ENCODE results near the gene ANKRD35. TPM values are rescaled to one million over a fixed set of nuclear protein-coding genes. Genes with fewer than 3 reads are reported as not detected.
A peak's percentile ranks its signal among the peaks of the same experiment; 100 is the strongest.

Gene ANKRD35
- total and polyA plus RNA-seq, 12 donors, result 0.28 to 2.1 (median 0.56) TPM

DNA sequence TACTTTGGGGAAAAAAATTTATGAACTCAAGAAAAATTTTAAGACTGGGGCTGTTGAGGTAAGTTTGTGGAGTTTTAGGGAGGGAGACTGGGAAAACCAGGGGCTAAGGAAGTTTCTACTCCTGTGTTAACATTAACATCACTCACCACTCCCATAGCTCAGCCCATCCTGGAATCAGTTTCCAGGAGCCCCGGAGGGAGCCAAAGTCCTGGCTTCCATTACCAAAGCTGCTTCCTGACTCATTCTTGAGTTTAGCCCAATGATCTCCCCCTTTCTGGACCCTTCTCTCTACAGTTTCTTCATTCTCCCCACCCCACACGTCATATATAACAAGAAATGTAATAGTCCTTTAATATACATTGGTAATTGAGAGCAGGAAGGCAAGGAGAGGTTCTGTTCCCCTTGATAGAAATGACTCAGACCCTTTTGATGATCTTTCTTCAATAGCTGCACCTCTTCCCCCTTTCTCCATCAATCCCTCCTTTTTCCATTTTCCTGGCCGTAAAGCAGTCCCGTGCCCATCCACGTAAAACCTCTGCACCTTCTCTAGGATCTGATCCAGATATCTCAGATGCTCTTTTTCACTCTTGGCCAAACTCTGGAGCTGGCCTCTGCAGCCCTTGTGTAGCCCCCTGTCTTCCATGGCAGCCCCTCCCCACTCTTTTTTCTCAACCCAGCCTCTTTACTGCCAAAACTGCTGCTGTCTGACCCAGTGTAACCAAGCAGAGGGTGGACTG is 22.2 kb downstream of the ANKRD35 start:
- DNase-seq (no peak), ATAC-seq (no peak)
- Histone ChIP-seq H3K27me3 (no peaks in the 10 kb centered on the region), H3K9me3 (no peaks in the 10 kb centered on the region), H3K4me1 (peaks cover 2 to 7% (median 5%) of the 10 kb centered on the region in 9 donors), H3K4me3 (no peak overlapping the region), H3K36me3 (peaks cover 0 to 8% (median 0%) of the 10 kb centered on the region in 9 donors), H3K27ac (no peak overlapping the region)
- TF ChIP-seq, protein P1, sequence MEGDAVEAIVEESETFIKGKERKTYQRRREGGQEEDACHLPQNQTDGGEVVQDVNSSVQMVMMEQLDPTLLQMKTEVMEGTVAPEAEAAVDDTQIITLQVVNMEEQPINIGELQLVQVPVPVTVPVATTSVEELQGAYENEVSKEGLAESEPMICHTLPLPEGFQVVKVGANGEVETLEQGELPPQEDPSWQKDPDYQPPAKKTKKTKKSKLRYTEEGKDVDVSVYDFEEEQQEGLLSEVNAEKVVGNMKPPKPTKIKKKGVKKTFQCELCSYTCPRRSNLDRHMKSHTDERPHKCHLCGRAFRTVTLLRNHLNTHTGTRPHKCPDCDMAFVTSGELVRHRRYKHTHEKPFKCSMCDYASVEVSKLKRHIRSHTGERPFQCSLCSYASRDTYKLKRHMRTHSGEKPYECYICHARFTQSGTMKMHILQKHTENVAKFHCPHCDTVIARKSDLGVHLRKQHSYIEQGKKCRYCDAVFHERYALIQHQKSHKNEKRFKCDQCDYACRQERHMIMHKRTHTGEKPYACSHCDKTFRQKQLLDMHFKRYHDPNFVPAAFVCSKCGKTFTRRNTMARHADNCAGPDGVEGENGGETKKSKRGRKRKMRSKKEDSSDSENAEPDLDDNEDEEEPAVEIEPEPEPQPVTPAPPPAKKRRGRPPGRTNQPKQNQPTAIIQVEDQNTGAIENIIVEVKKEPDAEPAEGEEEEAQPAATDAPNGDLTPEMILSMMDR (IDR thresholded peaks at IDR 0.05), result no peak
- intact Hi-C loops (cut with DNase I), result no loop called here
- 72 to 79% methylated on average over 5 of the region's 5 CpGs for WGBS, 2 donors

DNA sequence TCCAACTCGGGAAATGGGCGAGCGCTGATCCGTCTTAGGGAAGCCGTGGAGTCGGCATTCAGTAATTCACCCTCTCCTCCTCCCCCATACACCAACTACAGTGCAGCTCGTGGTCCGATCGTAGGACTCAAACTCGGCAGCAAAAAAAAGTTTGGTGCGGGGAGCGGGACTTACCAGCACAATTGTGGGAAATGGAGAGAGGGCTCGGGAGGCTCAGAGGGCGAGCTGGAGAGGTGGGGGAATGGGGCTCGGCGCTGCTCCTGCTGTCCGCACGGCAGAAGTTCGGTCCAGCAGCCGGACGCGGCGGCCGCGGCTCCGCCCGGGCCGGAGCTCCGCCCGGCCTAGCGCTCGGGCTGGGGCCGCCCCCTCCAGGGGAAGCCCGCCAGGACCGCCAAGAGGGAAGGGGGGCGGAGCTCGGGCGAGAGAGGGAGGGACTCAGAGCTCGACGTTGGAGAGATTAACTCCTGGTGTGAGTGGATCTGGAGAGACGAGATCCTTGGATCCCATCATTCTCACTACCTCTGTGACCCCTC is 26.1 kb downstream of the ANKRD35 start:
- DNase-seq (peak; percentile 93 to 94), ATAC-seq (peak; percentile 86 to 93 (median 91))
- peaks cover 8 to 22% (median 17%) of the 10 kb centered on the region in 9 donors for H3K4me1 ChIP-seq
- H3K36me3 ChIP-seq, result peaks cover 0 to 24% (median 17%) of the 10 kb centered on the region in 9 donors
- peak overlapping the region; percentile 82 to 91 (median 89) for H3K27ac ChIP-seq
- intact Hi-C loops (cut with DNase I), result loop anchor here in 4 of 10 donors (2.0 to 5.0 kb wide), 6 partner anchors 33 to 113 kb away; partner anchors contain the start of genes ITGA10 (in 2 of the 4), PEX11B (in 1 of the 4), POLR3C (in 1 of the 4) and RNF115 (in 1 of the 4)
- H3K9me3 ChIP-seq, result no peaks in the 10 kb centered on the region
- TF ChIP-seq, protein P1 (IDR thresholded peaks at IDR 0.05), result peak in 3 of 9 donors; percentile 26 to 32 (median 28)
- peak overlapping the region; percentile 61 to 89 (median 83) for H3K4me3 ChIP-seq
- no peaks in the 10 kb centered on the region for H3K27me3 ChIP-seq
- 0 to 1% methylated on average over 41 of the region's 41 CpGs for whole genome bisulfite sequencing, 2 donors

DNA sequence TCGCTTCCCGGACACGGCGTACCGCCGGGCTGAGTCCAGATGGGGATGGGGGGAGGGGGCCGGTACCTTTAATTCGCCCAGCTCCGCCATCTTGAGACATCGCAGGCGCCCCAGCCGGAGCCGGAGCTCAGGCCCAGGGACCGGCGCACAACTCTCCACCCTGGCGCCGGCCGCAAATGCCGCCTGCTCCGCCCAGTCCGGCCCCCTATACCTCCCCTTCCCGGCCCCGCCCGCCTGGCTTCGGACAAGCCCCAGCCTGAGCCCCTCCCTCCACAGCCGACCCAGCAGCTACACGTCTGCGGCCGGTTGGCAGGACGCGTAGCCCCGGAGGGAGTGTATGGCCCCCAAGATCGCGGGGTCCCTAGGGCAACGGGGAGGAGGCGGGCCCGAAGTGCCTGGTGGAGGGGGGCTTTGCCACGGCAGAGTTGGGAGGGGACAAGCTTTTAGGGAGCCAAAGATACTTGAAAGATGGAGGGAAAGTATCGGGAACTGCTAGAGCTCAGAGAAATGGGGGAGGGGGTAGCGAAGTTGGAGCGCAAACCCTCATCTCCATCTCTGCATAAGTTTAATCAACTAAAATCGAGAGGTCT is 26.7 kb downstream of the ANKRD35 start, which contains the start of gene PIAS3:
Gene PIAS3, minus strand, starts transcription at position 181 of the 590 bp plus-strand sequence. Its CDS starts 91 bp downstream, at position 90.
- DNase-seq, result peak; percentile 97
- WGBS, 2 donors, result 0% methylated on average over 42 of the region's 42 CpGs
- Histone ChIP-seq H3K9me3 (no peaks in the 10 kb centered on the region), H3K27me3 (no peaks in the 10 kb centered on the region), H3K4me1 (peaks cover 8 to 22% (median 17%) of the 10 kb centered on the region in 9 donors), H3K36me3 (peaks cover 0 to 29% (median 23%) of the 10 kb centered on the region in 9 donors), H3K4me3 (peak within 1 kb of the TSS; percentile 61 to 89 (median 83)), H3K27ac (peak within 1 kb of the TSS; percentile 82 to 91 (median 89))
- TF ChIP-seq, protein P1 (IDR thresholded peaks at IDR 0.05), result no peak
- intact Hi-C loops (cut with DNase I), result loop anchor here in 4 of 10 donors (2.0 to 5.0 kb wide), 6 partner anchors 33 to 113 kb away; partner anchors contain the start of genes ITGA10 (in 2 of the 4), PEX11B (in 1 of the 4), POLR3C (in 1 of the 4) and RNF115 (in 1 of the 4)
- peak; percentile 94 to 98 (median 96) for ATAC-seq

Data from heart right ventricle (tissue), 16 donors.